HepG2 (cell line): ENCODE data around the gene XDH. TPM values are rescaled to one million over a fixed set of nuclear protein-coding genes. Genes with fewer than 3 reads are reported as not detected.

Source experiments
- ATAC-seq: fragments of 200-7000 bp; cut with Tn5 transposase; 3 replicates; pipeline ENCODE4 v1.9.1; 2020; ENCODE audit warnings: mild to moderate bottlenecking, moderate library complexity
- BruUV-seq: library from RNA; stranded (reverse); fragments of 400-500 nt; replicated peaks from 2 replicates; lab custom pipeline; 2021; lab: Mats Ljungman, UMichigan
- CTCF ChIA-PET: fragments of 300-600 bp; formaldehyde crosslinking; extraction: SDS; loops from one replicate; lab custom pipeline; 2021; ENCODE audit warnings: low total read pairs, inconsistent platforms, low intra/inter-chr PET ratio; lab: Yijun Ruan, JAX
- POLR2A ChIA-PET: fragments of 350-600 bp; sonication (Branson Sonifier 250); formaldehyde crosslinking; loops from one replicate; lab custom pipeline; 2020; ENCODE audit warnings: antibody characterized with exemption, inconsistent platforms; lab: Yijun Ruan, JAX
- DNase-seq: peaks from one replicate; pipeline ENCODE4 v3.0.0-alpha.2; 2015; ENCODE audit warnings: low spot score
- FAIRE-seq: peaks from 3 replicates; lab custom pipeline; 2011; peaks lifted over from hg19 to GRCh38; lab: Jason Lieb, UNC
- H2AFZ ChIP-seq: one replicate; pipeline ENCODE4 v1.6.1; 2011; ENCODE audit warnings: low read length, inconsistent platforms
- H3K27ac ChIP-seq: fragments of 300-600 bp; 3 replicates; pipeline ENCODE4 v1.8.0; 2011; ENCODE audit warnings: mixed run types, mild to moderate bottlenecking, mixed read lengths, low read length, inconsistent platforms; ENCODE audit not compliant: insufficient read depth; ENCODE audit errors: extremely low read length
- H3K27me3 ChIP-seq, 2 experiments: fragments of 200-600 bp in 1 of 2; 2 replicates in 1 of 2; 3 replicates in 1 of 2; pipeline versions ENCODE4 v1.6.0 to v1.8.0; 2011; ENCODE audit warnings: low read length in 2 of 2, mild to moderate bottlenecking in 2 of 2, moderate library complexity in 2 of 2, inconsistent platforms in 1 of 2; ENCODE audit not compliant: insufficient read depth in 2 of 2, control insufficient read depth in 1 of 2
- H3K36me3 ChIP-seq, 2 experiments: fragments of 200-600 bp in 1 of 2; replicated peaks in 1 of 2; 2 replicates in 1 of 2; 3 replicates in 1 of 2; pipeline versions ENCODE4 v1.5.1 to v1.8.0; 2011; ENCODE audit warnings: low read length in 2 of 2, inconsistent platforms in 1 of 2; ENCODE audit not compliant: insufficient read depth in 2 of 2, control insufficient read depth in 1 of 2
- H3K4me1 ChIP-seq: 2 replicates; pipeline ENCODE4 v1.5.1; 2012; ENCODE audit warnings: low read length, inconsistent platforms; ENCODE audit not compliant: insufficient read depth
- H3K4me2 ChIP-seq: 2 replicates; pipeline ENCODE4 v1.6.0; 2011; ENCODE audit warnings: low read depth, low read length, inconsistent platforms
- H3K4me3 ChIP-seq, 3 experiments: fragments of 200-600 bp in 1 of 3; sonication (generic), shearing (Covaris generic) in 1 of 3; replicated peaks in 1 of 3; 2 replicates each; pipeline ENCODE4 v1.5.1; 2011 to 2016; ENCODE audit warnings: low read length in 3 of 3, inconsistent platforms in 2 of 3, low read depth in 2 of 3, mild to moderate bottlenecking in 2 of 3, control low read depth in 1 of 3, mixed read lengths in 1 of 3; ENCODE audit not compliant: insufficient read depth in 1 of 3
- H3K79me2 ChIP-seq: one replicate; pipeline ENCODE4 v1.6.1; 2011; ENCODE audit warnings: low read length, inconsistent platforms; ENCODE audit not compliant: insufficient read depth
- H3K9ac ChIP-seq: 2 replicates; pipeline ENCODE4 v1.6.0; 2011; ENCODE audit warnings: mild to moderate bottlenecking, low read depth, low read length, inconsistent platforms; ENCODE audit not compliant: insufficient read depth
- H3K9me3 ChIP-seq: 2 replicates; pipeline ENCODE4 v1.5.1; 2012; ENCODE audit warnings: mild to moderate bottlenecking, low read length
- H4K20me1 ChIP-seq: 2 replicates; pipeline ENCODE4 v1.6.0; 2011; ENCODE audit warnings: inconsistent platforms, mild to moderate bottlenecking, low read length, moderate library complexity; ENCODE audit not compliant: insufficient read depth
- HNRNPK ChIP-seq: fragments of 200-400 bp; formaldehyde crosslinking; IDR thresholded peaks from 2 replicates; pipeline ENCODE4 v1.6.1; 2018; ENCODE audit warnings: low read length, low read depth, moderate library complexity, mild to moderate bottlenecking; ENCODE audit not compliant: poor library complexity, severe bottlenecking
- PCBP2 ChIP-seq: fragments of 200-400 bp; formaldehyde crosslinking; optimal IDR thresholded peaks from 2 replicates; pipeline ENCODE3; 2018; ENCODE audit warnings: low read length, low read depth; ENCODE audit not compliant: poor library complexity, severe bottlenecking
- PHF5A ChIP-seq: IDR thresholded peaks from one replicate; pipeline ENCODE4 v1.6.1; 2018; ENCODE audit warnings: low read depth, missing genetic modification reagents; ENCODE audit not compliant: unreplicated experiment
- TBX2 ChIP-seq: sonication (generic); formaldehyde crosslinking; IDR thresholded peaks from 2 replicates; pipeline ENCODE4 v1.5.0; 2020; ENCODE audit warnings: missing genetic modification reagents, mild to moderate bottlenecking, borderline replicate concordance
- ZNF562 ChIP-seq: sonication (generic); formaldehyde crosslinking; IDR thresholded peaks from 2 replicates; pipeline ENCODE4 v1.8.0; 2022; ENCODE audit warnings: missing genetic modification reagents, borderline replicate concordance
- ZNF746 ChIP-seq: sonication (generic); formaldehyde crosslinking; IDR thresholded peaks from 2 replicates; pipeline ENCODE4 v1.8.0; 2022; ENCODE audit warnings: mild to moderate bottlenecking, missing genetic modification reagents
- ZNF768 ChIP-seq: sonication (generic); formaldehyde crosslinking; IDR thresholded peaks from 2 replicates; pipeline ENCODE4 v1.4.0; 2020; ENCODE audit warnings: missing genetic modification reagents
- in situ Hi-C: cut with HindIII; loops from 2 replicates; pipeline ENCODE4 v1.10.0; 2017; ENCODE audit warnings: low pct_unique_long_range_greater_than_20kb; ENCODE audit not compliant: extremely low pct_ligation_motif_present
- intact Hi-C: fragments of 100-400 bp; cut with micrococcal nuclease; formaldehyde crosslinking; loops from one replicate; pipeline ENCODE4 v1.10.0; 2022; ENCODE audit not compliant: unreplicated experiment
- polyA plus RNA-seq, 8 experiments: library from polyadenylated mRNA; depleted of rRNA in 3 of 8; stranded (reverse) in 7 of 8; unstranded in 1 of 8; fragments of >200 nt; fragmentation: Illumina TruSeq in 4 of 8; extraction: Trizol in 4 of 8; gene quantifications; 2 replicates each; pipeline versions ENCODE4 v1.2.1 to v1.2.3, GENCODE V29; 2011 to 2016; ENCODE audit warnings: low read depth in 4 of 8, missing spikeins in 1 of 8, mixed read lengths in 1 of 8; ENCODE audit not compliant: insufficient read depth in 1 of 8
- total RNA-seq, 5 experiments: library from RNA; depleted of rRNA; stranded (reverse); fragments of >200 nt; fragmentation: Illumina TruSeq; extraction: Trizol; gene quantifications; 2 replicates each; pipeline ENCODE4 v1.2.3, GENCODE V29; 2016; ENCODE audit warnings: low read depth in 1 of 5
- TF ChIP-seq, protein P1 (sequence below): sonication (generic); formaldehyde crosslinking; IDR thresholded peaks from 2 replicates; pipeline ENCODE4 v1.8.1; 2023; ENCODE audit warnings: mild to moderate bottlenecking, missing genetic modification reagents, borderline replicate concordance
- TF ChIP-seq, protein P2 (sequence below): sonication (generic); formaldehyde crosslinking; IDR thresholded peaks from 2 replicates; pipeline ENCODE4 v1.5.0; 2020; ENCODE audit warnings: mild to moderate bottlenecking, missing genetic modification reagents, moderate library complexity

The XDH gene
- total and polyA plus RNA-seq, 2 of the 13 experiments (the other 11 are each of a cell fraction or from before 2014, with no cell fraction given), result not detected

DNA sequence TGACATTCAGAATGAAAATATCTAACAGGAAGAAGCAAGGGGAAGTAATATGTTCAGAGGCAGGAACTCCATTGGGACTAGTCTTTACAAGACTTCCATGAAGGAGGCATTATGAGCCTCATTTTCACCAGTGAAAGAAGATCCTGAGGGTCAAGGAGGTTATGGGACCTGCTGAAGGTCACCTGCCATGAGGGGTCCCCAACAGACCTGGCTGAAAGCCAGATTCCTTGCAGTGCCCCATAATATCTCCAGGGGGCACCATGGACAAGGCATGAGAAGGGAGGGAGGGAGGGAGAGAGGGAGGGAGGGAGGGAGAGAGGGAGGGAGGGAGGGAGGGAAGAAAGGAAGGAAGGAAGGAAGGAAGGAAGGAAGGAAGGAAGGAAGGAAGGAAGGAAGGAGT, 27.9 kb downstream of the XDH start:
- in situ Hi-C loops, result no loop called here
- CTCF ChIA-PET, result no interaction called here
- ATAC-seq (peak; percentile 50; the same call in 2 of the 3 replicates), FAIRE-seq (no peak), DNase-seq (peak; percentile 11)
- no peak overlapping the region for H2AFZ ChIP-seq
- intact Hi-C loops, result no loop called here
- POLR2A ChIA-PET, result no interaction called here
- TF ChIP-seq TBX2 (CRISPR knock-in tag), result no peak
- TF ChIP-seq ZNF768 (CRISPR knock-in tag), result no peak
- TF ChIP-seq HNRNPK, result peak; percentile 55
- TF ChIP-seq ZNF562 (CRISPR knock-in tag), result no peak
- TF ChIP-seq PCBP2, result peak; percentile 9
- TF ChIP-seq ZNF746 (CRISPR knock-in tag), result peak; percentile 33; the same call in 1 of the 2 replicates
- TF ChIP-seq, protein P1, sequence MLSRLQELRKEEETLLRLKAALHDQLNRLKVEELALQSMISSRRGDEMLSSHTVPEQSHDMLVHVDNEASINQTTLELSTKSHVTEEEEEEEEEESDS, result no peak
- TF ChIP-seq PHF5A (CRISPR knock-in tag), result no peak
- TF ChIP-seq, protein P2, sequence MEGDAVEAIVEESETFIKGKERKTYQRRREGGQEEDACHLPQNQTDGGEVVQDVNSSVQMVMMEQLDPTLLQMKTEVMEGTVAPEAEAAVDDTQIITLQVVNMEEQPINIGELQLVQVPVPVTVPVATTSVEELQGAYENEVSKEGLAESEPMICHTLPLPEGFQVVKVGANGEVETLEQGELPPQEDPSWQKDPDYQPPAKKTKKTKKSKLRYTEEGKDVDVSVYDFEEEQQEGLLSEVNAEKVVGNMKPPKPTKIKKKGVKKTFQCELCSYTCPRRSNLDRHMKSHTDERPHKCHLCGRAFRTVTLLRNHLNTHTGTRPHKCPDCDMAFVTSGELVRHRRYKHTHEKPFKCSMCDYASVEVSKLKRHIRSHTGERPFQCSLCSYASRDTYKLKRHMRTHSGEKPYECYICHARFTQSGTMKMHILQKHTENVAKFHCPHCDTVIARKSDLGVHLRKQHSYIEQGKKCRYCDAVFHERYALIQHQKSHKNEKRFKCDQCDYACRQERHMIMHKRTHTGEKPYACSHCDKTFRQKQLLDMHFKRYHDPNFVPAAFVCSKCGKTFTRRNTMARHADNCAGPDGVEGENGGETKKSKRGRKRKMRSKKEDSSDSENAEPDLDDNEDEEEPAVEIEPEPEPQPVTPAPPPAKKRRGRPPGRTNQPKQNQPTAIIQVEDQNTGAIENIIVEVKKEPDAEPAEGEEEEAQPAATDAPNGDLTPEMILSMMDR, result peak; percentile 29; the same call in 1 of the 2 replicates
- H3K27ac ChIP-seq, result no peak overlapping the region
- H3K4me2 ChIP-seq, result no peak overlapping the region
- no TSS peak for BruUV-seq
- H3K9me3 ChIP-seq, result no peaks in the 10 kb centered on the region
- H4K20me1 ChIP-seq, result no peaks in the 10 kb centered on the region
- no peaks in the 10 kb centered on the region for H3K36me3 ChIP-seq
- no peak overlapping the region for H3K4me3 ChIP-seq
- no peaks in the 10 kb centered on the region for H3K4me1 ChIP-seq
- peaks cover 0 to 11% of the 10 kb centered on the region in 2 experiments; a peak in 1 of 5 replicates for H3K27me3 ChIP-seq
- no peak overlapping the region for H3K9ac ChIP-seq
- no peaks in the 10 kb centered on the region for H3K79me2 ChIP-seq
